Activated naive CD4-positive, alpha-beta T cell treated with anti-CD3 and anti-CD28 coated beads for 36 hours (primary cell): ENCODE measurements around the gene MAP3K4. TPM values are rescaled to one million over a fixed set of nuclear protein-coding genes. Genes with fewer than 3 reads are reported as not detected.
A peak's percentile ranks its signal among the peaks of the same experiment; 100 is the strongest.

Source experiments
- CTCF ChIA-PET: fragments of 350-600 bp; sonication (Branson Sonifier 250); formaldehyde crosslinking; loops from one replicate; lab custom pipeline; 2021; ENCODE audit warnings: antibody characterized with exemption; lab: Charles Lee
- DNase-seq: peaks from one replicate; pipeline ENCODE4 v3.0.0-alpha.2; 2020
- H3K27ac Mint-ChIP-seq: one replicate; pipeline ENCODE4 v1.8.0; 2021; ENCODE audit warnings: mild to moderate bottlenecking, mixed read lengths
- H3K27me3 Mint-ChIP-seq: one replicate; pipeline ENCODE4 v1.8.0; 2021; ENCODE audit warnings: low read depth, mixed read lengths
- H3K36me3 Mint-ChIP-seq: one replicate; pipeline ENCODE4 v1.8.0; 2021; ENCODE audit warnings: low read depth, mixed read lengths
- H3K4me1 Mint-ChIP-seq: one replicate; pipeline ENCODE4 v1.8.0; 2021; ENCODE audit warnings: low read depth, mixed read lengths
- H3K4me3 Mint-ChIP-seq: one replicate; pipeline ENCODE4 v1.8.0; 2021; ENCODE audit warnings: mild to moderate bottlenecking, moderate library complexity, mixed read lengths
- H3K9me3 Mint-ChIP-seq: one replicate; pipeline ENCODE4 v1.8.0; 2021; ENCODE audit warnings: mixed read lengths
- intact Hi-C: fragments of 100-400 bp; cut with micrococcal nuclease; formaldehyde crosslinking; loops from one replicate; pipeline ENCODE4 v1.15.1; 2023
- total RNA-seq, 2 experiments: library from RNA; stranded (reverse); gene quantifications; one replicate each; pipeline ENCODE4 v1.2.3, GENCODE V29; 2021

The MAP3K4 gene
- total RNA-seq, 2 experiments from 2014 or later: 36.0 to 42.6 TPM

DNA sequence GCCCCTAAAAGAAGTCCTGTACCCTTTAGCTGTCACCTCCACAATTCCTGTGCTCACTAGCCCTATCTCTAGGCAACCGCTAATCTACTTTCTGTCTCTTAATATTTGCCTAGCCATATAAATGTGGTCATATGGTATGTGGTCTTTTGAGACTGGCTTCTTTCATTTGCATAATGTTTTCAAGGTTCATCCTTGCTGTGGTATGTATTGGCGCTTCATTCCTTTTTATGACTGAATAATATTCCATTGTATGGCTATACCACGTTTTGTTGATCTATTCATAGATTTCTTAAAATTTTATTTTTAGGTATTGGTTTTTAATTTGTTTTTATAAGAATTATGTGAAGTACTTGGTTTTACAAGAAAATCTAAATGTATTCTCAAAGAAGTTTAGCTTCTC lies 70.0 kb downstream of the MAP3K4 start:
- Mint-ChIP-seq H3K4me1 (peaks cover 12% of the 10 kb centered on the region), H3K36me3 (peaks cover 11% of the 10 kb centered on the region), H3K9me3 (peaks cover 3% of the 10 kb centered on the region), H3K4me3 (no peak overlapping the region), H3K27me3 (no peaks in the 10 kb centered on the region), H3K27ac (no peak overlapping the region)
- intact Hi-C loops: no loop called here
- CTCF ChIA-PET: no interaction called here
- DNase-seq: no peak

DNA sequence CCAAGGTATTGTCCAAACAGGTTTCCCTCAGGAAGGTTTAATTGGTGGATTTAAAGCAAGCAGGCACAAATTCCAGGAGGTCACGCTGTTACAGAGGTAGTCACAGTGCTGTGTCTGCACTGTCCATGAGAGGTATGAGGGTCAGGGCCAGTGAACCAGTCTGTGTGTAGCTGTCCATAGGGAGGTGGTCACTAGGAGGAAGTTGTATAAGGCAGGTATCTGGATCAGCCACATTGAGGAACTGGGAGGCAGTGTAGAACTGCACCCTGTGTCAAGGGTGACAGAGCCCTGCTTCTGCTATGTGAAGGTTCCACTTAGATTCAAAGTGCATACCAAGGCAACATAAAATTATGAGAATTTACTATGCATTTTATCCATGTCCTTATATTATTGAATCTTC lies 73.3 kb downstream of the MAP3K4 start:
- Mint-ChIP-seq H3K4me3 (no peak overlapping the region), H3K36me3 (peaks cover 10% of the 10 kb centered on the region), H3K27me3 (no peaks in the 10 kb centered on the region), H3K4me1 (peaks cover 12% of the 10 kb centered on the region), H3K9me3 (peaks cover 3% of the 10 kb centered on the region), H3K27ac (no peak overlapping the region)
- CTCF ChIA-PET: no interaction called here
- intact Hi-C loops: no loop called here
- no peak for DNase-seq

GRCh38 chr6:161066511-161066910 lies 74.9 kb downstream of the MAP3K4 start:
- Mint-ChIP-seq H3K27ac (no peak overlapping the region), H3K4me1 (peaks cover 12% of the 10 kb centered on the region), H3K36me3 (peaks cover 9% of the 10 kb centered on the region), H3K27me3 (no peaks in the 10 kb centered on the region), H3K9me3 (peaks cover under 1% of the 10 kb centered on the region), H3K4me3 (no peak overlapping the region)
- no peak for DNase-seq
- CTCF ChIA-PET: no interaction called here
- intact Hi-C loops: no loop called here

DNA sequence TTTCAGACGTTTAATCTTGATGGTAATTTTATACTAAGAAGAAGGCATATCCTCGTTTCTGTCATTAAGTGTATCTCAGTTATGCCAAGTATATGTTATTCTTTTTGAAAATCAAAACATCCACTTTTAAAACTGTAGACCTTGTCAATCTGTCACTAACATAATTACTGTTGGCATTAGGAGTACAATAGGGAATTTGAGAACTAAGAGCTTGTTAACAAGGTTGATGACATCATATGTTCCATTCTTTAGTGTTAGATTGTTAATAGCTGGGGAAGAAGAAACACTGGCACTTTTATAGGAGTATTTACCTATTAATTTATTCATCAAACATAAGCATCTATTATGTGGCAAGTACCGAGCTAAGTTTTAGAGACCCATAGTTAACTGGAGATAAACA lies 76.2 kb downstream of the MAP3K4 start:
- Mint-ChIP-seq H3K9me3 (no peaks in the 10 kb centered on the region), H3K4me3 (no peak overlapping the region), H3K27ac (no peak overlapping the region), H3K27me3 (no peaks in the 10 kb centered on the region), H3K4me1 (peaks cover 10% of the 10 kb centered on the region), H3K36me3 (peaks cover 9% of the 10 kb centered on the region)
- intact Hi-C loops: no loop called here
- DNase-seq: no peak
- CTCF ChIA-PET: no interaction called here

DNA sequence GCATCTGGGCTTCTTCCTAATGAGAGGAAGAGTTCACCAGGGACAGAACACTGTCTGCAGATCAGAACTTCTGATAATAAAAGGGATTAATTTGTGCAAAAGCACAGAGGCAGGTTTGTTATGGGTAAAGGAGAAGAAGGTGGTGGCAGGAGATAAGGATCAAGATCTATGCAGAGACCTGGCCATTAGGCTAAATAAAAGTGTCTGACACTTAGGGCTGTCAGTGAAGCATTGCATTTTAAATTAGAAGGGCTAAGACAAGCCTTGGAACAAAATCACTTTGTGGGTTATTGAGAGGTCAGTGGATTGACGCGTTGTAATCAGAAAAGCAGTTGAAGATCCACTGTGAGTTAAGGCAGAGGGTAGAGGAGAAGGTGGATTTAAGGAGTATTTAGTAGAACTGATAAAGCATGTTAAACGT lies 76.8 kb downstream of the MAP3K4 start:
- CTCF ChIA-PET: no interaction called here
- Mint-ChIP-seq H3K4me3 (no peak overlapping the region), H3K9me3 (no peaks in the 10 kb centered on the region), H3K4me1 (peaks cover 6% of the 10 kb centered on the region), H3K27me3 (no peaks in the 10 kb centered on the region), H3K27ac (no peak overlapping the region), H3K36me3 (peaks cover 10% of the 10 kb centered on the region)
- intact Hi-C loops: no loop called here
- DNase-seq: no peak

- CTCF ChIA-PET: no interaction called here
- Mint-ChIP-seq H3K36me3 (peaks cover 14% of the 10 kb centered on the region), H3K27ac (no peak overlapping the region), H3K9me3 (no peaks in the 10 kb centered on the region), H3K4me3 (no peak overlapping the region), H3K27me3 (no peaks in the 10 kb centered on the region), H3K4me1 (peaks cover 2% of the 10 kb centered on the region)
- intact Hi-C loops: no loop called here
- no peak for DNase-seq
Measured at GRCh38 chr6:161073930-161074329, 82.4 kb downstream of the MAP3K4 start.

GRCh38 chr6:161074496-161075121 lies 83.0 kb downstream of the MAP3K4 start:
- no peaks in the 10 kb centered on the region for H3K9me3 Mint-ChIP-seq
- intact Hi-C loops: no loop called here
- H3K4me3 Mint-ChIP-seq: no peak overlapping the region
- no peaks in the 10 kb centered on the region for H3K27me3 Mint-ChIP-seq
- H3K36me3 Mint-ChIP-seq: peaks cover 17% of the 10 kb centered on the region
- H3K4me1 Mint-ChIP-seq: peaks cover 5% of the 10 kb centered on the region
- H3K27ac Mint-ChIP-seq: no peak overlapping the region
- CTCF ChIA-PET: no interaction called here
- DNase-seq: no peak

DNA sequence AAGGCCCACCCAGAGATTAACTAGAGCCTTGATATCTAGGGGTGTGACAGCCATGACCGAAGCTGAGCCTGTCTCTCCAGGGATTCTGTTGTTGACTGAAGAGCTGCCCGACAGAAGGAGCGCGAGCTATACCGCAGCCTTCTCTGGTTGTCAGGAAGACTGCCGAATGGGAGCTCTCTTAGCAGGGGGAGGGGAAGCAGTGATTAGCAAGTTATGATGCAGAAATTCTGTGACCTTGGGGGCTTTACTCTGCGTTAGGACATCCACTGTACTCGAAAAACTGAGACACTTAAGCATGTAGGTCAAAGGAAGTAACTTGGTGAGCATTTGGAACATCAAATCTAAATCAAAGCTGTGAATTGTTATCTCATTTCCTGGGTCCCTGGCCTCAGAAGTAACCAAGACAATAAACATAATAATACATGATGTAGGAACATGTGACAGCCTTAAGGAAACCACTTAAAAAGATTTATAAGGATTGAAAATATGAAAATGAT lies 84.7 kb downstream of the MAP3K4 start:
- CTCF ChIA-PET: interaction anchor here (0.5 to 1.2 kb wide), 2 partner anchors 123 to 146 kb away, joined by 3 read pairs; no protein-coding TSS in a partner anchor
- Mint-ChIP-seq H3K4me1 (peaks cover 14% of the 10 kb centered on the region), H3K4me3 (no peak overlapping the region), H3K36me3 (peaks cover 23% of the 10 kb centered on the region), H3K27me3 (no peaks in the 10 kb centered on the region), H3K9me3 (no peaks in the 10 kb centered on the region), H3K27ac (no peak overlapping the region)
- intact Hi-C loops: no loop called here
- no peak for DNase-seq

DNA sequence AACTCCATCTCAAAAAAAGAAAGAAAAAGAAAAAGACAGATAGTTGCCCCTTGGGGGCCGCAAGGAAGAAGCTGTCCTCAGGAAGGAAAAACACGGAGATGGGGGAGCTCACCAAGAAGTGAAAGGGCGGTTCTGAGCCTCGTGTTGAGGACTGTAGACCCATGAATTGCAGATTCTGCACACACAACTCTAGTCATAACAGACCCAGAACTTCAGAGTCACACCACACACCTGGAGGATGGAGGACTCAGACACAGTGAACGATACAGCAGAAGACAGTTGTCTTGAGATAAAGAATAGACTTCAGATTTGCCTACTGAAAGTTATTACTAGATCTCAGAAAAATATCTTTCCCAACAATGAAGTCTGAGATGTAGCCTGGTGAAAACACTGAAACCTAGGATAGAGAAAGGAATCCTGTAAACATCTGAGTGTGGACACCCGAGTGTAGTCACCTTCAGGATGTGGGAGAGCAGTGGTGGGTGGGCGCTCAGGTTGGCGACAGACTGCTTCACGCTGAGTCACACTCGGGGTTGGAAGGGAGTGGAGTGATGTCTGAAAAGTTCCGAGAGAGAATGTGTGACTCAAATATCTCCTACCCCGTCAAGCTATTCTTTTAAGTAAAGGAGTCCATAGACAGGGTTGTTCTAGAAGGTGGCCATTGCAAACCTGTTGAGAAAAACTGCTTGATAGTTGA lies 88.1 kb downstream of the MAP3K4 start:
- Mint-ChIP-seq H3K27ac (peak overlapping the region; percentile 33), H3K27me3 (no peaks in the 10 kb centered on the region), H3K9me3 (no peaks in the 10 kb centered on the region), H3K36me3 (peaks cover 18% of the 10 kb centered on the region), H3K4me3 (no peak overlapping the region), H3K4me1 (peaks cover 12% of the 10 kb centered on the region)
- DNase-seq: peak; percentile 52
- CTCF ChIA-PET: no interaction called here
- intact Hi-C loops: no loop called here

DNA sequence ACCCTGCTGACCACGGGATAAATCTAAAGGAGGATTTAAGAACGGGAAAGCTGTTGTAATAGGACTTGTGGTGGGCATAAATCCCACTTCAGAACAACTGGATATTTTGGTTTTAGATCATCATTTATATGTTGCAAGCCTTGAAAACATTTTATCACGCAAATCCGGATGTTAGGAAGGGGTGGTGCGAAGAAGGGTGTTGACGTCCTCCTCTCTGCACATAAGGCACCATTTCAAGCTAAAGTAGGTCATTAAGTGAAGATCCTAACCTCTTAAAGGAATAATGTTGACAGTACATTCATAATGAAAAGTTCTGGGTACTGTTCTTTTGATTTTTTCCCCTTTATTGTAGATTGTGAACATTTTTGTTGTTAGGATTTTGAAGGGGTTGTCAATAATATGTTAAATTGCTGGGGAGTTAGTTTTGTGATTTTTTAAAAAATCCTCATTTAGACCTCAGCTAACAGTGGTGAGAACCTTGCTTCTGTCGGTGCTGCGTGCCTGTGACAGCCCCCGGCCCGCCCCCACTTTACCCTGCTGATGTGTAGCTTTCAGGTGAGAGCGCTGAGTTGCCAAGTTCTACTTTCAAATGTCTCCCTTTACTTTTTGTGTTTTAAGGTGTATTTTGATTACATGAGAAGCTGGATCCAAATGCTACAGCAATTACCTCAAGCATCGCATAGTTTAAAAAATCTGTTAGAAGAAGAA lies 88.8 kb downstream of the MAP3K4 start:
- Mint-ChIP-seq H3K4me3 (no peak overlapping the region), H3K27ac (no peak overlapping the region), H3K9me3 (no peaks in the 10 kb centered on the region), H3K27me3 (no peaks in the 10 kb centered on the region), H3K36me3 (peaks cover 17% of the 10 kb centered on the region), H3K4me1 (peaks cover 12% of the 10 kb centered on the region)
- intact Hi-C loops: no loop called here
- CTCF ChIA-PET: no interaction called here
- DNase-seq: no peak

- H3K4me3 Mint-ChIP-seq: no peak overlapping the region
- no peaks in the 10 kb centered on the region for H3K9me3 Mint-ChIP-seq
- no peak for DNase-seq
- CTCF ChIA-PET: no interaction called here
- no peak overlapping the region for H3K27ac Mint-ChIP-seq
- no peaks in the 10 kb centered on the region for H3K27me3 Mint-ChIP-seq
- peaks cover 21% of the 10 kb centered on the region for H3K36me3 Mint-ChIP-seq
- H3K4me1 Mint-ChIP-seq: peaks cover 12% of the 10 kb centered on the region
- intact Hi-C loops: no loop called here
Measured at GRCh38 chr6:161082215-161082614, 90.6 kb downstream of the MAP3K4 start.

DNA sequence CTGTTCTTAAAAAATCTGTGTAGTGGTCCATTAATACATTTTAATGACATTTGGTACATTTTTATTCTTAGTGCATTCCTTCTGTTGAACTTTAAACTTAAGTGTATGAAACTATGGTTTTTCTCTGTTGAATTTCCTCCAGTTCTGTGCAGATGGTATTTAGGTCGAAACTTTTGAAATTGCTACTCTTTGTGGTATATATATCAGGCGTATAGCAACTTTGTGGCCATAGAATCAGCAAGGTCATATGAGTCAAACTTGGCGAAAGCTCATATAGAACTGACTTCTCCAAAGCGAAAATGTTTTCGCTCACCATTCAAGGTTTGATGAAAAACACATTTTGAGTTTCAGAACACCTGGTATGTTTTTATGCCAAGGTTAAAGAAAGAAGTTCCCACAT lies 93.7 kb downstream of the MAP3K4 start:
- intact Hi-C loops: no loop called here
- CTCF ChIA-PET: interaction anchor here (0.7 to 1.1 kb wide), 3 partner anchors 38 to 286 kb away, joined by 3 read pairs; no protein-coding TSS in a partner anchor
- no peak for DNase-seq
- Mint-ChIP-seq H3K36me3 (peaks cover 24% of the 10 kb centered on the region), H3K4me1 (peaks cover 2% of the 10 kb centered on the region), H3K27me3 (no peaks in the 10 kb centered on the region), H3K27ac (no peak overlapping the region), H3K9me3 (no peaks in the 10 kb centered on the region), H3K4me3 (no peak overlapping the region)
